KMS-11 (cell line): Measurements from ENCODE around the gene ARHGAP28.

Experiments
- H2AFZ ChIP-seq: fragments of 200-600 bp; sonication (generic); 2 replicates; pipeline ENCODE4 v1.6.1; 2016; ENCODE audit warnings: antibody characterized with exemption, mixed run types, low read depth
- H3K27ac ChIP-seq: fragments of 200-600 bp; sonication (generic); 2 replicates; pipeline ENCODE4 v1.6.1; 2016; ENCODE audit warnings: mild to moderate bottlenecking, mixed run types
- H3K27me3 ChIP-seq: fragments of 200-600 bp; sonication (generic); 2 replicates; pipeline ENCODE4 v1.6.1; 2017; ENCODE audit warnings: mild to moderate bottlenecking, low read depth, mixed run types, moderate library complexity; ENCODE audit not compliant: insufficient read depth
- H3K36me3 ChIP-seq: fragments of 200-600 bp; sonication (generic); 2 replicates; pipeline ENCODE4 v1.6.1; 2017; ENCODE audit warnings: mild to moderate bottlenecking, mixed run types; ENCODE audit not compliant: insufficient read depth
- H3K4me1 ChIP-seq: fragments of 200-600 bp; sonication (generic); 2 replicates; pipeline ENCODE4 v1.6.1; 2016; ENCODE audit warnings: mild to moderate bottlenecking, low read depth, mixed run types; ENCODE audit not compliant: poor library complexity, severe bottlenecking
- H3K4me2 ChIP-seq: fragments of 200-600 bp; sonication (generic); 2 replicates; pipeline ENCODE4 v1.7.0; 2016; ENCODE audit warnings: mild to moderate bottlenecking, mixed run types
- H3K4me3 ChIP-seq: fragments of 200-600 bp; sonication (generic); IDR thresholded peaks from 2 replicates; pipeline ENCODE4 v1.6.1; 2017; ENCODE audit warnings: low read depth, low read length, mixed read lengths; ENCODE audit not compliant: insufficient read depth
- H3K79me2 ChIP-seq: fragments of 200-600 bp; sonication (generic); 2 replicates; pipeline ENCODE4 v1.6.1; 2016; ENCODE audit warnings: low read depth, mixed run types; ENCODE audit not compliant: insufficient read depth
- H3K9ac ChIP-seq: fragments of 200-600 bp; sonication (generic); 2 replicates; pipeline ENCODE4 v1.6.1; 2016; ENCODE audit warnings: mild to moderate bottlenecking, mixed run types
- H4K20me1 ChIP-seq: fragments of 200-600 bp; sonication (generic); 2 replicates; pipeline ENCODE4 v1.6.1; 2016; ENCODE audit warnings: mild to moderate bottlenecking, mixed run types; ENCODE audit not compliant: insufficient read depth
- TF ChIP-seq, protein P1 (sequence below): fragments of 200-600 bp; sonication (generic); conservative IDR thresholded peaks from 2 replicates; pipeline ENCODE4 v1.6.1; 2017; ENCODE audit warnings: low read depth, mild to moderate bottlenecking, antibody characterized with exemption, low read length, moderate library complexity, mixed read lengths

Gene ARHGAP28

DNA sequence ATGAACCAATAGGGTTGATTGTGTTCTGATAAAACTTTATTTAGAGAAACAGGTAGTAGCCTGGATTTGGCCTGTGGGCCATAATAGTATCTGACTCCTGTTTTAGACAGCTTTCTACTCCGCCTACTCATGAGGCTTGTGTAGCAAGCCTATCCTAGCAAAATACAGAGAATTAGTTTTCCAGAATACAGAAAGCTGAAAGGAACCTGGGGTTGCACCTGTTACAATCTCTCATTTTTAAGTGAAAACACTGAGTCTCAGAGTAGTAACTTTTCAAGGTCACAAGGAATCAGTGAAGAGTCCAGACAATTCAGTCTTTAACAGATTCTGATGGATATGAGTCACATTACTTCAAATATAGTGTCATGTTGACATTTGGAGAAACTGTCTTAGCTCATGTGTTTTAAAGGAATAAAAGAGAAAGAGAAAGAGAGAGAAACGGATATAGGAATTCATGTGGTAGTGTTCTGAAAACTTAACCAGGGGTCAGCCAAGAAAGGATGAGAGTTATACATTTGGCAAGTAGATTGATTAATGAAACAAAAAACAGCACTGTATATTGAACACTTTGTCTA is 17.0 kb downstream of the ARHGAP28 start:
- Histone ChIP-seq H3K36me3 (no peaks in the 10 kb centered on the region), H3K4me2 (no peak overlapping the region), H3K79me2 (no peaks in the 10 kb centered on the region), H3K27ac (no peak overlapping the region), H3K9ac (no peak overlapping the region), H3K4me3 (no peak overlapping the region), H2AFZ (no peak overlapping the region), H3K4me1 (no peaks in the 10 kb centered on the region), H3K27me3 (no peaks in the 10 kb centered on the region), H4K20me1 (no peaks in the 10 kb centered on the region)
- TF ChIP-seq, protein P1, sequence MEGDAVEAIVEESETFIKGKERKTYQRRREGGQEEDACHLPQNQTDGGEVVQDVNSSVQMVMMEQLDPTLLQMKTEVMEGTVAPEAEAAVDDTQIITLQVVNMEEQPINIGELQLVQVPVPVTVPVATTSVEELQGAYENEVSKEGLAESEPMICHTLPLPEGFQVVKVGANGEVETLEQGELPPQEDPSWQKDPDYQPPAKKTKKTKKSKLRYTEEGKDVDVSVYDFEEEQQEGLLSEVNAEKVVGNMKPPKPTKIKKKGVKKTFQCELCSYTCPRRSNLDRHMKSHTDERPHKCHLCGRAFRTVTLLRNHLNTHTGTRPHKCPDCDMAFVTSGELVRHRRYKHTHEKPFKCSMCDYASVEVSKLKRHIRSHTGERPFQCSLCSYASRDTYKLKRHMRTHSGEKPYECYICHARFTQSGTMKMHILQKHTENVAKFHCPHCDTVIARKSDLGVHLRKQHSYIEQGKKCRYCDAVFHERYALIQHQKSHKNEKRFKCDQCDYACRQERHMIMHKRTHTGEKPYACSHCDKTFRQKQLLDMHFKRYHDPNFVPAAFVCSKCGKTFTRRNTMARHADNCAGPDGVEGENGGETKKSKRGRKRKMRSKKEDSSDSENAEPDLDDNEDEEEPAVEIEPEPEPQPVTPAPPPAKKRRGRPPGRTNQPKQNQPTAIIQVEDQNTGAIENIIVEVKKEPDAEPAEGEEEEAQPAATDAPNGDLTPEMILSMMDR, result no peak

DNA sequence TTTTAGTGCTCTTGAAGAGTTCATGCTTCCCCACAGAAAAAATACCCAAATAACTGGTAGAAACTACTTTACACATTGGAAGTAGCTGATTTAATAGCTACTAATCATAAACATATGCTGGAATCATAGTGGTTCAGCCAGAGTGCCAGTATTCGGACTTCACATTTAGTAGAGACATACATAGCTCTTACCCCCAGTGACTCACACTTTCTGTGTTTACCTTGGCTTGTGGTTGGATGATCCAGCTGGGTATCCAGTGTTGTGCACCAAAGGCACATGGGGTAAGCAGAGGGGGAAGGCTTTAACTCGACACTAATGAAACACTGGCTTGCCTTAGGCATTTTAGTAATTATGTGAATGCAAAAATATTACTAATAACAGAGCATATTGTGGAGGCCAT is 18.1 kb downstream of the ARHGAP28 start:
- no peak overlapping the region for H3K4me3 ChIP-seq
- no peak overlapping the region for H3K4me2 ChIP-seq
- no peaks in the 10 kb centered on the region for H3K36me3 ChIP-seq
- no peaks in the 10 kb centered on the region for H3K4me1 ChIP-seq
- no peak overlapping the region for H3K9ac ChIP-seq
- no peaks in the 10 kb centered on the region for H3K27me3 ChIP-seq
- no peaks in the 10 kb centered on the region for H3K79me2 ChIP-seq
- TF ChIP-seq, protein P1, result no peak
- no peak overlapping the region for H3K27ac ChIP-seq
- H2AFZ ChIP-seq, result no peak overlapping the region
- H4K20me1 ChIP-seq, result no peaks in the 10 kb centered on the region

DNA sequence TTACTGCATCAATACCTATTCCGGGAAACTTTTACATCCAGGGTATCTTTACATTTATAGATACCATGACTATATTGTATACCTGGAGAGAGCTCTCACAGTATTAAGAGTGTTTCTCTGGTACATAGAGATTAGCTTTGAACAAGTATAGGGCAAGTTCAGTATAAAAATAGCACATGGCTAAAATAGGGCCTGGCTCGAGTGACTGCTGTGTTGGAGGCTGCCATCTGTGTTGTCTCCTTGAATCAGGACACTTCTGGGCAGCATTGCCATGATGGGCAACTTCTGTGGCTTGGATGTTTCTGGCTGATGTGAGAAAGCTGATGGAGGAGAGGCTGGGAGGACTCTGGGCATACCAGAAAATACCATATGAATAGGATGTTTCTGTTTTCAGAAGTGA is 18.7 kb downstream of the ARHGAP28 start:
- Histone ChIP-seq H3K27ac (no peak overlapping the region), H3K4me1 (no peaks in the 10 kb centered on the region), H3K9ac (no peak overlapping the region), H3K36me3 (no peaks in the 10 kb centered on the region), H3K27me3 (no peaks in the 10 kb centered on the region), H3K4me3 (no peak overlapping the region), H3K79me2 (no peaks in the 10 kb centered on the region), H2AFZ (no peak overlapping the region), H4K20me1 (no peaks in the 10 kb centered on the region), H3K4me2 (no peak overlapping the region)
- TF ChIP-seq, protein P1, result no peak

DNA sequence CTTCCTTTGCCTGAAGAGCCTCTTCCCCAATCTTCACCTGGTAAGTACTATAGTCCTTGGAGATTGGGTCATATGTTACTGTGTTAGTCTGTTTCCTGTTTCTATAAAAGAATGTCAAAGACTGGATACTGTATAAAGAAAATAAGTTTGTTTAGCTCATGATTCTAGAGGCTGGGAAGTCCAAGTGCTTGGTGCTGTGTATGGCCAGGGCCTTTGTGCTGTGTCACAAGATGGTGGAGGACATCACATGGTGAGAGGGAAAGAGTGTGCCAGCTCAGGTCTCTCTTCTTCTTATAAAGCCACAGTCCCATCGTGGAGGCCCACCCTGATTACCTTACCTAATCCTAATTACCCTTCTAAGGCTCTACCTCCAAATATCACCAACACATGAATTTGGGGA is 20.9 kb downstream of the ARHGAP28 start:
- Histone ChIP-seq H3K27me3 (no peaks in the 10 kb centered on the region), H3K9ac (no peak overlapping the region), H3K27ac (no peak overlapping the region), H3K4me3 (no peak overlapping the region), H3K79me2 (no peaks in the 10 kb centered on the region), H4K20me1 (no peaks in the 10 kb centered on the region), H3K4me1 (no peaks in the 10 kb centered on the region), H3K36me3 (no peaks in the 10 kb centered on the region), H2AFZ (no peak overlapping the region), H3K4me2 (no peak overlapping the region)
- TF ChIP-seq, protein P1, result no peak
